Upper lobe of left lung (tissue), 6 donors: ENCODE data around the gene KCNF1. TPM values are rescaled to one million over a fixed set of nuclear protein-coding genes. Genes with fewer than 3 reads are reported as not detected.
A peak's percentile ranks its signal among the peaks of the same experiment; 100 is the strongest.

ENCODE experiments used
- ATAC-seq, 2 donors: fragments of 200-7000 bp; cut with Tn5 transposase; one replicate each; pipeline ENCODE4 v1.9.1; 2022; ENCODE audit warnings: mild to moderate bottlenecking in 2 of 2, moderate library complexity in 2 of 2; ENCODE audit not compliant: low FRiP score in 2 of 2
- DNase-seq, 2 donors: peaks; one replicate each; pipeline ENCODE4 v3.0.0-alpha.2; 2019 to 2020
- H3K27ac ChIP-seq, 4 donors: fragments of 200-600 bp; sonication (generic); one replicate each; pipeline ENCODE4 v1.5.1; 2016 to 2019
- H3K27me3 ChIP-seq, 4 donors: fragments of 200-600 bp; sonication (generic); one replicate each; pipeline ENCODE4 v1.5.1; 2017 to 2019
- H3K36me3 ChIP-seq, 4 donors: fragments of 200-600 bp; sonication (generic); one replicate each; pipeline ENCODE4 v1.5.1; 2016 to 2019
- H3K4me1 ChIP-seq, 4 donors: fragments of 200-600 bp; sonication (generic); one replicate each; pipeline ENCODE4 v1.5.1; 2018 to 2019
- H3K4me3 ChIP-seq, 4 donors: fragments of 200-600 bp; sonication (generic); one replicate each; pipeline ENCODE4 v1.5.1; 2017 to 2019; ENCODE audit warnings: mild to moderate bottlenecking in 2 of 4, moderate library complexity in 1 of 4
- H3K9me3 ChIP-seq, 4 donors: fragments of 200-600 bp; sonication (generic); one replicate each; pipeline ENCODE4 v1.5.1; 2018 to 2019
- CTCF ChIP-seq, 6 experiments: fragments of 450-650 bp in 4 of 6; fragments of 200-600 bp in 2 of 6; sonication (generic) in 2 of 6; IDR thresholded peaks; one replicate each; pipeline ENCODE4 v1.5.1; 2016 to 2019; ENCODE audit warnings: antibody characterized with exemption in 6 of 6
- EP300 ChIP-seq, 4 donors: sonication (generic); formaldehyde crosslinking; IDR thresholded peaks; one replicate each; pipeline ENCODE4 v1.5.1; 2017; ENCODE audit warnings: antibody characterized with exemption in 4 of 4, control low read depth in 2 of 4
- POLR2A ChIP-seq, 4 donors: fragments of 450-650 bp; IDR thresholded peaks; one replicate each; pipeline ENCODE4 v1.5.1; 2016 to 2017; ENCODE audit warnings: antibody characterized with exemption in 4 of 4, mild to moderate bottlenecking in 2 of 4
- POLR2AphosphoS5 ChIP-seq, 2 donors: sonication (generic); formaldehyde crosslinking; IDR thresholded peaks; one replicate each; pipeline ENCODE4 v1.5.1; 2017; ENCODE audit warnings: antibody characterized with exemption in 2 of 2
- WGBS, 2 donors: methylation state at CpG; one replicate each; pipeline ENCODE4 v1.1.5; 2017 to 2018; 5-methylcytosine and 5-hydroxymethylcytosine counted together
- total RNA-seq, 6 donors: library from RNA; depleted of rRNA in 4 of 6; stranded (reverse); fragments of >200 nt in 4 of 6; gene quantifications; one replicate each; pipeline versions ENCODE4 v1.1.0 to v1.2.1, GENCODE V29; 2016 to 2021
- donor health status: DM: no; HTN: no; CAD: no; lungs with moderate emphysema.
- donor health status: DM: no; HTN: yes; CAD: no; lungs with severe emphysema.

Gene KCNF1
- total RNA-seq, 6 donors from 2014 or later: 0.15 to 1.1 TPM; not detected in 4

- Histone ChIP-seq H3K4me1 (no peaks in the 10 kb centered on the region), H3K36me3 (no peaks in the 10 kb centered on the region), H3K4me3 (no peak overlapping the region), H3K27me3 (no peaks in the 10 kb centered on the region), H3K9me3 (no peaks in the 10 kb centered on the region), H3K27ac (no peak overlapping the region)
- TF ChIP-seq POLR2A (IDR thresholded peaks at IDR 0.05) (no peak), POLR2AphosphoS5 (IDR thresholded peaks at IDR 0.05) (no peak), EP300 (IDR thresholded peaks at IDR 0.05) (no peak), CTCF (IDR thresholded peaks at IDR 0.05) (no peak)
- ATAC-seq (peak in 1 of 2 donors; percentile 35), DNase-seq (no peak)
- 83 to 87% methylated on average over 10 of the region's 10 CpGs for WGBS, 2 donors
These were observed 11.3 kb upstream of the KCNF1 start for GRCh38 chr2:10900216-10901109.

- ATAC-seq (no peak), DNase-seq (no peak)
- no peaks in the 10 kb centered on the region for H3K27me3 ChIP-seq
- H3K4me1 ChIP-seq: no peaks in the 10 kb centered on the region
- 65 to 69% methylated on average over 12 of the region's 12 CpGs for WGBS, 2 donors
- TF ChIP-seq CTCF (IDR thresholded peaks at IDR 0.05) (no peak), EP300 (IDR thresholded peaks at IDR 0.05) (no peak), POLR2AphosphoS5 (IDR thresholded peaks at IDR 0.05) (no peak), POLR2A (IDR thresholded peaks at IDR 0.05) (no peak)
- no peaks in the 10 kb centered on the region for H3K36me3 ChIP-seq
- no peaks in the 10 kb centered on the region for H3K9me3 ChIP-seq
- no peak overlapping the region for H3K27ac ChIP-seq
- H3K4me3 ChIP-seq: no peak overlapping the region
These were observed 10.4 kb upstream of the KCNF1 start for GRCh38 chr2:10901160-10901939.

GRCh38 chr2:10903861-10904210 lies 7.9 kb upstream of the KCNF1 start:
- no peaks in the 10 kb centered on the region for H3K27me3 ChIP-seq
- H3K9me3 ChIP-seq: no peaks in the 10 kb centered on the region
- H3K27ac ChIP-seq: no peak overlapping the region
- no peak overlapping the region for H3K4me3 ChIP-seq
- WGBS, 2 donors: 85 to 86% methylated on average over 2 of the region's 2 CpGs
- ATAC-seq: no peak
- no peak for TF ChIP-seq EP300 (IDR thresholded peaks at IDR 0.05)
- no peak for TF ChIP-seq CTCF (IDR thresholded peaks at IDR 0.05)
- no peaks in the 10 kb centered on the region for H3K4me1 ChIP-seq
- no peaks in the 10 kb centered on the region for H3K36me3 ChIP-seq
- DNase-seq: no peak

- no peaks in the 10 kb centered on the region for H3K4me1 ChIP-seq
- H3K36me3 ChIP-seq: no peaks in the 10 kb centered on the region
- TF ChIP-seq CTCF (IDR thresholded peaks at IDR 0.05) (no peak), POLR2A (IDR thresholded peaks at IDR 0.05) (no peak), POLR2AphosphoS5 (IDR thresholded peaks at IDR 0.05) (no peak)
- WGBS, 2 donors: 87 to 92% methylated on average over 6 of the region's 6 CpGs
- no peak for DNase-seq
- no peak overlapping the region for H3K27ac ChIP-seq
- H3K9me3 ChIP-seq: no peaks in the 10 kb centered on the region
- no peak for ATAC-seq
- no peaks in the 10 kb centered on the region for H3K27me3 ChIP-seq
- H3K4me3 ChIP-seq: no peak overlapping the region
These were observed 7.3 kb upstream of the KCNF1 start for GRCh38 chr2:10904455-10904854.
